Stimulated activated CD4-positive, alpha-beta T cell treated with anti-CD3 and anti-CD28 coated beads, Interleukin-2, amount 100 ng/mL, for 4 hours (primary cell): Measurements from ENCODE around the gene CCS.
"Not testable (repeated sequence)": the region's sequence is repeated elsewhere in the genome, so short reads cannot be mapped to it uniquely, and the experiment has no call there.

Source experiments
- DNase-seq: peaks from one replicate; pipeline ENCODE4 v3.0.0-alpha.2; 2020; ENCODE audit warnings: low read depth

The CCS gene, protein sequence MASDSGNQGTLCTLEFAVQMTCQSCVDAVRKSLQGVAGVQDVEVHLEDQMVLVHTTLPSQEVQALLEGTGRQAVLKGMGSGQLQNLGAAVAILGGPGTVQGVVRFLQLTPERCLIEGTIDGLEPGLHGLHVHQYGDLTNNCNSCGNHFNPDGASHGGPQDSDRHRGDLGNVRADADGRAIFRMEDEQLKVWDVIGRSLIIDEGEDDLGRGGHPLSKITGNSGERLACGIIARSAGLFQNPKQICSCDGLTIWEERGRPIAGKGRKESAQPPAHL

GRCh38 chr11:66592457-66593302 lies at the start of gene CCS, which contains the start of gene CCDC87:
Gene CCS (plus strand): TSS chr11:66593185. CDS start chr11:66593262, 77 bp downstream.
Gene CCDC87 (minus strand): TSS chr11:66593063. CDS start chr11:66593015, 48 bp downstream.
- DNase-seq, result peak; percentile 97

DNA sequence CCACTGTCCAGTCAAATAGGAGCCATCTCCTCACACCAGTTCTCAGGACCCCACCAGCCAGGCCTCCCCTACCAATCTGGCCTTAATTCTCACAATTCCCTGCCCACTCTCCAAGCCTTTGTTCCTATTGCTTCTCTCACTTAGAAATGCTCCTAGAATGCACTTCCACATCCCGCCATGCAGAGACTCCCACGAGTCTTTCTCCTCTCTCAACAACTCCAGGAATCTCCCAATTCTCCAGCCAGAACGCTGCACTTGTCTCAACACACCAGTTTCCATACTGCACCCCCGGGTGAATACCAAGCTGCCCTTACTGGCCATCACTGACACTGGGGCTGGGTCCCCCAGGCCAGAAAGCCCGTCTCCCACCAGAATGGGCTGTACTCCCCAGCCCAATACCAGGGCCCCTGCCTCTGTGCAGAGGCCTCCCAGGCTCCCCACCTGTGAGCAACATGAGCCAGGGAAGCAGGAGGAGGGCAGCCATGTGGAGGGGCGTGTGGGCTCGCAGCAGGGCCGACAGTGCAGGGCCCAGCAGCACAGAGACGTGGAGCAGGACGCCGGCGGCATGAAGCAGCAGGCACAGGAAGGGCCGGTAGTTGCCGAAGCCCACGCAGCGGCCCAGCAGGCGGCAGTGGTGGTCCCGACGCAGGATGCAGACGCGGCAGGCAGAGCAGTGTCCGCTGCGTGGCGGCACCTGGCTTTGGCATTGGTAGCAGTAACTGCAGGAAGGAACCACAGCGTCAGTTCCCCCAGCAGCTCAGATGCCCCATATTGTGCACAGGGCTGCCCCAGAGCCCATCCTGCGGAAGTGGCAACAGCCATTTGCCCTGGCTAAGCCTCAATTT lies 49.5 kb upstream of the CCS start:
- peak; percentile 16 for DNase-seq

DNA sequence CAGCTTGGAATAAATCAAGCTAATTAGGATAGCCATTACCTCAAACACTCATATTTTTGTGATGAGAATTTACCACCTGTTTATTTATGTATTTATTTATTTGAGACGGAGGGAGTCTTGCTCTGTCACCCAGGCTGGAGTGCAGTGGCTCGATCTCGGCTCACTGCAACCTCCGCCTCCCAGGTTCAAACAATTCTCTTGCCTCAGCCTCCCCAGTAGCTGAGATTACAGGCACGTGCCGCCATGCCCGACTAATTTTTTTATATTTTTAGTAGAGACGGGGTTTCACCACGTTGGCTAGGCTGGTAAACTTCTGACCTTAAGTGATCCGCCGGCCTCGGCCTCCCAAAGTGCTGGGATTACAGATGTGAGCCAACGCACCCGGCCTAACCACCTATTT lies 48.0 kb upstream of the CCS start:
- DNase-seq, result not testable (repeated sequence)

- DNase-seq, result peak; percentile 64
Observed at GRCh38 chr11:66545701-66546367, 47.2 kb upstream of the CCS start, which contains the start of gene ZDHHC24. Gene ZDHHC24 (minus strand): TSS chr11:66546048. CDS start chr11:66546003, 45 bp downstream.

- DNase-seq, result no peak
Observed at GRCh38 chr11:66546368-66546965, 46.5 kb upstream of the CCS start, which contains the start of gene ACTN3. Gene ACTN3 (plus strand): TSS chr11:66546903. CDS start chr11:66546938, 35 bp downstream.

- DNase-seq, result no peak
Observed at GRCh38 chr11:66546966-66547661, 45.9 kb upstream of the CCS start.

- DNase-seq, result no peak
Observed at GRCh38 chr11:66547662-66548009, 45.3 kb upstream of the CCS start.

- DNase-seq, result no peak
Observed at GRCh38 chr11:66548041-66548440, 44.9 kb upstream of the CCS start.

DNA sequence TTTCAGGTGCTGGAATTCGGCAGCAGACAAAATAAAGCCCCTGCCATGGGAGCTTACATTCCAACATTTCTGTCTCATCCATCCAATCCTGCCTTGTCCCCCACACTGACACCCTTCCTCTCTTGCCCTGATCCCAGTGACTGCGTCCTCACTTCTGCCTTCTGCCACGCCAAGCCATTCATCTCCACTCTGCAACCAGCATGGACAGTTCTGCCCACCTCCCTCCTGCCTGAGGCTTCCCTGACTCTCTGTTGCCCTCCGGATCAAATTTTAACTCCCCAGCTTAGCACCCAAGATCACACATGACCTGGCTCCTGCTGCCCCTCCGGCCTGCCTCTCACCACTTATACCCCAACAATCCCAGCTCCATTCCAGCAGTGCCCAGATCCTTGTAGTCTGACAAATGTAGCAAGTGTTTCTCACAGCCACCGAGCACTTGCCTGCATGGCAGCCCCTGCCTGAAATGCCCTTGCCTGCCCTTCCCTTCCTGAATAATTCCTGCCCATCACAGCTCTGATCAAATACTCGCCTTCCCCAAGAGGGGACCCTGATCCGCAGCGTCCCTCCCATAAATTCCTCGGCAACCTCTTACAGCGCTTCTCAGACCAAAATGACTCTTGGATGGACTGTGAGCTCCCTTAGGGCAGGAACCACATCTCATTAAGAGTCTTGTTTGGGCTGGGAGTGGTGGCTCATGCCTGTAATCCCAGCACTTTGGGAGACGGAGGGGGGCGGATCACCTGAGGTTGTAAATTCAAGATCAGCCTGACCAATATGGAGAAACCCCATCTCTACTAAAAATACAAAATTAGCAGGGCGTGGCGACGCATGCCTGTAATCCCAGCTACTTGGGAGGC lies 44.0 kb upstream of the CCS start:
- no peak for DNase-seq

DNA sequence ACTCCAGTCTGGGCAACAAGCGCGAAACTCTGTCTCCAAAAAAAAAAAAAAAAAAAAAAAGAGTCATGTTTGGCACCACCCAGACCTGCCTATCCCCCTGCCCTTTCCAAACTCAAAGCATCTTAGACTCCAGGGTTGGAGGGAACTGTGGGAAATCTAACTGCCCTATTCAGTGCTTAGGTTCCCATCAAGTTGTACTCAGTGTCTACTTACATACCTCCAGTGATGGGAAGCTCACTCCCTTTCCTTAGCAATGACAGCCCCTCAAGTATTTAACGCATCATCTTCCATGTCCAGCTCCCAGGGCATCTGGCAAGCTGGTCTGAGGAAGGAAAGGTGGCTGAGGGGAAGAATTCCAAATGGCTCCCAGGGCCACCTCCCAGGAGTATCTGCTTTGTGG lies 43.3 kb upstream of the CCS start:
- no peak for DNase-seq

GRCh38 chr11:66550887-66551286 lies 42.1 kb upstream of the CCS start:
- DNase-seq, result no peak

GRCh38 chr11:66554602-66555001 lies 38.4 kb upstream of the CCS start:
- DNase-seq, result no peak

DNA sequence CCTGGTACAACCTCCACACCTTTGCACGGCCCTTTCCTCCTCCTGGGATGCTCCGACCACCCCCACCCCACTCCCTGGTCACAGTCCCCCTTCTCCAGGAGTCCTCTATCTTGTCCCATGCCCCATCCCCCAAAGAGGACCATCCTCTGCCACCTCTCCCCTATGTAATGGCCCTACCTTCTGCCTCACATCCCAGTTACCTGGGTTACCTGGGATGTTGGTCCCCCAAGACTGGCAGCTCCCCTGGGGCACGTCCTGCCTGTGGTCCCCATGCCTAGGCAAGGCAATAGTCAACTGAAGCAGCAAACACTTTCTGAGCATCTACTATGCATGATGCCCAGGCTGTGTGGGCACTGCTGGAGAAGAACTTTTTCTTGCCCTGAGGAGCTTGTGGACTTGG lies 37.6 kb upstream of the CCS start:
- DNase-seq, result no peak

GRCh38 chr11:66556086-66556485 lies 36.9 kb upstream of the CCS start:
- DNase-seq, result no peak

- DNase-seq, result no peak
Observed at GRCh38 chr11:66557733-66558326, 35.2 kb upstream of the CCS start.

DNA sequence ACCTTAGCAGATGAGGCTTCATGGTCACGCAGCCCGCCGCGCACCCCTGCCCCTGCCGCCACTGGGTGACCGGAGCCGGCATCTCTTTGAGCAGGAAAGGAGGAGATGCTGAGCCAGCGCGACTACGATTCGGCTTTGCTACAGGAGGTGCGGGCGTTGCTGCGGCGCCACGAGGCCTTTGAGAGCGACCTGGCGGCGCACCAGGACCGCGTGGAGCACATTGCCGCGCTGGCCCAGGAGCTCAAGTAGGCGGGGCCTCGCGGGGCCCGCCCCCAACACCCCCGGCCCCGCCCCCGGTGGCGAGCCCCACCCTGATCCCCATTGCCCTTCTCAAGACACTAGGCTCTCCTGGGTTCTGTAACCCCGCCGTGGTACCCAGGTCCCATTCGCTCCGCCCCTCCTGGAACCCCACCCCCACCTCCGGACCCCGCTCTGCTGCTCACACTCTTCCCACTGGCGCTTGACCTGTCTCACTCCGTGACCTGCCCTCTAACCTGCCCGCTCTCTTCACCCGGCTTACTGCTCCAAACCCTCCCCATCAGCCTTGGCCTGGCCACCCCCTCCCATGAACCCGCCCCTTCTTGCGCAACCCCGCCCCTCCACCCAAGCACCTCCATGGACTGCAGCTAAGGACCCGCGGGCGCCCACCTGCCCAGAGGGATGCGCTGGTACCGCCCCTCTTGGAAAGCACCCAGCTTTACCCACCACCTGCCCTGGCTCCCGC lies 33.7 kb upstream of the CCS start:
- DNase-seq, result peak; percentile 41

GRCh38 chr11:66559866-66560676 lies 32.9 kb upstream of the CCS start:
- no peak for DNase-seq
